GM19023 (cell line): ENCODE data around the gene AURKB.
A peak's percentile ranks its signal among the peaks of the same experiment; 100 is the strongest.

ENCODE experiments used
- ATAC-seq: cut with Tn5 transposase; IDR thresholded peaks from one replicate; pipeline ENCODE4 v1.9.1; 2021; ENCODE audit warnings: mild to moderate bottlenecking, moderate library complexity; ENCODE audit not compliant: unreplicated experiment

AURKB gene

GRCh38 chr17:8162997-8163977 lies 47.1 kb downstream of the AURKB start:
- ATAC-seq: no peak

GRCh38 chr17:8162233-8162996 lies 48.0 kb downstream of the AURKB start, which contains the start of gene VAMP2:
Gene VAMP2, minus strand, starts transcription at chr17:8162948. Its CDS starts 69 bp downstream, at chr17:8162879.
- ATAC-seq: no peak

- ATAC-seq: no peak
Measured at GRCh38 chr17:8161289-8162232, 48.8 kb downstream of the AURKB start.

- no peak for ATAC-seq
Measured at GRCh38 chr17:8160741-8161221, 49.6 kb downstream of the AURKB start.

- ATAC-seq: no peak
Measured at GRCh38 chr17:8160224-8160577, 50.2 kb downstream of the AURKB start.

- ATAC-seq: no peak
Measured at GRCh38 chr17:8159459-8160223, 50.7 kb downstream of the AURKB start.

GRCh38 chr17:8159032-8159400 lies 51.4 kb downstream of the AURKB start:
- no peak for ATAC-seq

- no peak for ATAC-seq
Measured at GRCh38 chr17:8158267-8159031, 51.9 kb downstream of the AURKB start.

- ATAC-seq: peak; percentile 82
Measured at GRCh38 chr17:8156246-8156992, 54.0 kb downstream of the AURKB start.

GRCh38 chr17:8155996-8156245 lies 54.5 kb downstream of the AURKB start:
- no peak for ATAC-seq

GRCh38 chr17:8155231-8155995 lies 55.0 kb downstream of the AURKB start:
- no peak for ATAC-seq
